IPS-20b (cell line): Measurements from ENCODE around the gene PDIA4.
"Not testable (repeated sequence)": the region's sequence is repeated elsewhere in the genome, so short reads cannot be mapped to it uniquely, and the experiment has no call there.

Experiments used
- H3K27ac ChIP-seq: one replicate; pipeline ENCODE4 v1.5.1; 2013; ENCODE audit warnings: low read length
- H3K27me3 ChIP-seq: 2 replicates; pipeline ENCODE4 v1.6.1; 2013; ENCODE audit warnings: mild to moderate bottlenecking, low read length, inconsistent platforms; ENCODE audit not compliant: insufficient read depth
- H3K36me3 ChIP-seq: 2 replicates; pipeline ENCODE4 v1.6.1; 2013; ENCODE audit warnings: low read depth, mild to moderate bottlenecking, inconsistent platforms, low read length, moderate library complexity; ENCODE audit not compliant: insufficient read depth
- H3K4me1 ChIP-seq: 2 replicates; pipeline ENCODE4 v1.6.1; 2013; ENCODE audit warnings: mild to moderate bottlenecking, control low read depth, inconsistent platforms, low read length, moderate library complexity; ENCODE audit not compliant: insufficient read depth
- H3K4me3 ChIP-seq: 2 replicates; pipeline ENCODE4 v1.5.1; 2013; ENCODE audit warnings: mild to moderate bottlenecking, low read length, inconsistent platforms
- H3K9ac ChIP-seq: 2 replicates; pipeline ENCODE4 v1.6.1; 2013; ENCODE audit warnings: low read depth, mild to moderate bottlenecking, inconsistent platforms, low read length, moderate library complexity
- H3K9me3 ChIP-seq: 2 replicates; pipeline ENCODE4 v1.6.1; 2013; ENCODE audit warnings: mild to moderate bottlenecking, low read depth, low read length, inconsistent platforms; ENCODE audit not compliant: insufficient read depth

PDIA4 gene

GRCh38 chr7:149062217-149062899 is 34.1 kb upstream of the PDIA4 start:
- H3K27ac ChIP-seq, H3K9me3 ChIP-seq, H3K27me3 ChIP-seq, H3K4me3 ChIP-seq, H3K4me1 ChIP-seq, H3K36me3 ChIP-seq, H3K9ac ChIP-seq: not testable (repeated sequence)

DNA sequence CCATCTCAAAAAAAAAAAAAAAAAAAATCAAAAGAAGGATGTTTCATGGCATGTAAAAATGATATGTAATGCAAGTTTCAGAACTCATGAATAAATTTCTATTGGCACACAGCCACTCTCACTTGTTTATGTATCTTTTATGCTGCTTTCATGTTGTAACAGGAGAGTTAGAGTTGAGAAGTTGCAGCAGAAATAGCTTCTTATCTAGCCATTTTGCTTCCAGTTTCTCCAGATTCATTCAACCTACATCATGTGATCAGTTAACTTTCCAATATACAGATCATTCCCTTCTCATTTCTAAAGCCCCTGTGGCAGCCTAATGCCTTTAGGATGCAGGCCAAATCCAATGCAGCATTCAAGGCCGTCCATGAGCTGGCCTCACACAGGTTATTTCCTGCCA is 31.9 kb upstream of the PDIA4 start:
- Histone ChIP-seq H3K4me1 (no peaks in the 10 kb centered on the region; the same call in 1 of the 2 replicates), H3K36me3 (no peaks in the 10 kb centered on the region), H3K27ac (no peak overlapping the region), H3K4me3 (no peak overlapping the region), H3K9me3 (no peaks in the 10 kb centered on the region), H3K27me3 (no peaks in the 10 kb centered on the region), H3K9ac (no peak overlapping the region)

GRCh38 chr7:149053885-149054284 is 25.6 kb upstream of the PDIA4 start:
- Histone ChIP-seq H3K9ac (no peak overlapping the region), H3K27me3 (no peaks in the 10 kb centered on the region), H3K27ac (no peak overlapping the region), H3K9me3 (no peaks in the 10 kb centered on the region), H3K4me3 (no peak overlapping the region), H3K4me1 (no peaks in the 10 kb centered on the region), H3K36me3 (no peaks in the 10 kb centered on the region)

DNA sequence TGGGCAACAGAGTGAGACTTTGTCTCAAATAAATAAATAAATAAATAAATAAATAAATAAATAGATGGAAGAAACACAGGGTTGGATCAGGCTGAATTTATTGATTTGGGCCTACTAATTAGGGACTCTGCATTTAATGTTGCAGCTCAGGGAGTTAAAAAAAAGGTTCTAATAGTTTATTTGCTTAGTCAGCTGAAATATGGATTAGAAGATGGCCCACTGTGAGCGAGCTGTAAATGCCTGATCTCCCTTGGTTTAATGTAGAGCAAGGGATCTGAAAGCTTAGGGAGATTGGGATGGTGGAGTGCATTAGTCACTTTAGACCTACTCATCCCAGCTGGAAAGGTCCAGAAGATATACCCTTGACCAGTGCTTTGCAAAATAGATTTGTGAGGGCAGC is 25.1 kb upstream of the PDIA4 start:
- Histone ChIP-seq H3K9me3 (no peaks in the 10 kb centered on the region), H3K4me1 (no peaks in the 10 kb centered on the region), H3K27me3 (no peaks in the 10 kb centered on the region), H3K27ac (no peak overlapping the region), H3K9ac (no peak overlapping the region), H3K4me3 (no peak overlapping the region), H3K36me3 (no peaks in the 10 kb centered on the region)

GRCh38 chr7:149050941-149051340 is 22.6 kb upstream of the PDIA4 start:
- Histone ChIP-seq H3K36me3 (no peaks in the 10 kb centered on the region), H3K27me3 (no peaks in the 10 kb centered on the region), H3K9me3 (no peaks in the 10 kb centered on the region), H3K27ac (no peak overlapping the region), H3K4me3 (no peak overlapping the region), H3K9ac (no peak overlapping the region), H3K4me1 (no peaks in the 10 kb centered on the region)

GRCh38 chr7:149048805-149049204 is 20.5 kb upstream of the PDIA4 start:
- Histone ChIP-seq H3K4me1 (no peaks in the 10 kb centered on the region), H3K4me3 (no peak overlapping the region), H3K27me3 (no peaks in the 10 kb centered on the region), H3K27ac (no peak overlapping the region), H3K36me3 (no peaks in the 10 kb centered on the region), H3K9me3 (no peaks in the 10 kb centered on the region), H3K9ac (no peak overlapping the region)

DNA sequence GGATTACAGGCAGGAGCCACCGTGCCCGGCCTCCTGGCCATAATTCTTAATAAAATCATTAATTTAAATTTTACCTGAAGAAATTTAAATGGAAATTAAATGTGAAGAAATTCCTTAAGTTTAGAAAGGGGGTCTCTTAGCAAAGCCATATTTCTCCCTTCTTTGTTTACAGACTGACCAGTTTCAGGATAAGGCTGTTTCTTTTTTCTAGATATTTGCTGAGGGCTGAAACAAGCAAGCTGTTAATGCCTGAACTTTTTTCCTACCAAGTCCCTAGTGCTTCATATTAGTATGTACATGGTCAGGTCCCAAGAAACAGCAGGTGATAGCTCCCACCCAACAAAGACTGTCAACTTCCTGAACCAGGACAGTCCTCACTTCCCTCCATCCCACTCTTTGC is 18.1 kb upstream of the PDIA4 start:
- H3K36me3 ChIP-seq, result no peaks in the 10 kb centered on the region
- H3K9me3 ChIP-seq, result no peaks in the 10 kb centered on the region
- no peaks in the 10 kb centered on the region for H3K4me1 ChIP-seq
- no peak overlapping the region for H3K4me3 ChIP-seq
- H3K27ac ChIP-seq, result no peak overlapping the region
- no peaks in the 10 kb centered on the region for H3K27me3 ChIP-seq
- no peak overlapping the region for H3K9ac ChIP-seq

GRCh38 chr7:149043936-149044335 is 15.6 kb upstream of the PDIA4 start:
- H3K36me3 ChIP-seq, result no peaks in the 10 kb centered on the region
- H3K4me1 ChIP-seq, result no peaks in the 10 kb centered on the region
- H3K27me3 ChIP-seq, result no peaks in the 10 kb centered on the region
- no peak overlapping the region for H3K4me3 ChIP-seq
- H3K9ac ChIP-seq, result no peak overlapping the region
- no peak overlapping the region for H3K27ac ChIP-seq
- no peaks in the 10 kb centered on the region for H3K9me3 ChIP-seq

DNA sequence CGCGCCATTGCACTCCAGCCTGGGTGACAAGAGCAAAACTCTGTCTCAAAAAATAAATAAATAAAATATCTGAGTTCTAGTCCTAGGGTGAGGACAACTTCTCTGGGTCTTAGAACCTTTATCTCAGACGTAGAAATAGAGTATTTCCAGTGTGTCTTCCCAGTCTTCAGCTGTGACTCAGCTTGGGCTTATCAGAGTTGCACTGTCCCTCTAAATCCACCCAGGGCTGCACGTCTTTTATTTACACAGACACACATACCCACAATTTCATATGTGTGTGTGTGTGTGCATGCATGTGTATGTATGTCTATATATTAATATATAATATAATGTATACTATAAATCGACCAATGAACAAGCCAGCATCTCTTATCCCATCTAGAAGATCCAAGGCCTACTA is 13.0 kb upstream of the PDIA4 start:
- H3K4me3 ChIP-seq, result no peak overlapping the region
- no peak overlapping the region for H3K27ac ChIP-seq
- peaks cover 5% of the 10 kb centered on the region; the same call in 1 of the 2 replicates for H3K9me3 ChIP-seq
- no peaks in the 10 kb centered on the region for H3K36me3 ChIP-seq
- H3K9ac ChIP-seq, result no peak overlapping the region
- H3K4me1 ChIP-seq, result no peaks in the 10 kb centered on the region
- H3K27me3 ChIP-seq, result no peaks in the 10 kb centered on the region

DNA sequence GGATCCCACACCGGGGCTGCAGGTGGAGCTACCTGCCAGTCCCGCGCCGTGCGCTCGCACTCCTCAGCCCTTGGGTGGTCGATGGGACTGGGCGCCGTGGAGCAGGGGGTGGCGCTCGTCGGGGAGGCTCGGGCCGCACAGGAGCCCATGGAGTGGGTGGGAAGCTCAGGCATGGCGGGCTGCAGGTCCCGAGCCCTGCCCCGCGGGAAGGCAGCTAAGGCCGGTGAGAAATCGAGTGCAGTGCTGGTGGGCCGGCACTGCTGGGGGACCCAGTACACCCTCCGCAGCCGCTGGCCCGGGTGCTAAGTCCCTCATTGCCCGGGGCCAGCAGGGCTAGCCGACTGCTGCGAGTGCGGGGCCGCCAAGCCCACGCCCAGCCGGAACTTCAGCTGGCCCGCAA is 10.3 kb upstream of the PDIA4 start:
- not testable (repeated sequence) for H3K9ac ChIP-seq, H3K9me3 ChIP-seq, H3K36me3 ChIP-seq, H3K4me1 ChIP-seq, H3K27ac ChIP-seq, H3K4me3 ChIP-seq, H3K27me3 ChIP-seq

GRCh38 chr7:149036676-149037075 is 8.4 kb upstream of the PDIA4 start:
- peaks cover 5% of the 10 kb centered on the region; the same call in 1 of the 2 replicates for H3K9me3 ChIP-seq
- no peaks in the 10 kb centered on the region for H3K4me1 ChIP-seq
- H3K27ac ChIP-seq, result no peak overlapping the region
- H3K36me3 ChIP-seq, result no peaks in the 10 kb centered on the region
- no peak overlapping the region for H3K9ac ChIP-seq
- no peak overlapping the region for H3K4me3 ChIP-seq
- no peaks in the 10 kb centered on the region for H3K27me3 ChIP-seq

GRCh38 chr7:149031353-149031910 is 3.1 kb upstream of the PDIA4 start:
- no peak overlapping the region for H3K9ac ChIP-seq
- H3K4me3 ChIP-seq, result no peak overlapping the region
- H3K27ac ChIP-seq, result no peak overlapping the region
- no peaks in the 10 kb centered on the region for H3K9me3 ChIP-seq
- H3K4me1 ChIP-seq, result peaks cover 3% of the 10 kb centered on the region; the same call in 1 of the 2 replicates
- H3K36me3 ChIP-seq, result no peaks in the 10 kb centered on the region
- no peaks in the 10 kb centered on the region for H3K27me3 ChIP-seq
